H1 (cell line): ENCODE data around the gene PPP2R2B.

Source experiments
- EP300 ChIP-seq, 2 experiments: IDR thresholded peaks; 1 replicate in 1 of 2; 2 replicates in 1 of 2; pipeline ENCODE4 v1.6.1; 2011 to 2012; ENCODE audit warnings: low read depth in 2 of 2, low read length in 2 of 2, mild to moderate bottlenecking in 2 of 2, borderline replicate concordance in 1 of 2, inconsistent platforms in 1 of 2, moderate library complexity in 1 of 2
- EZH2 ChIP-seq: fragments of 200-600 bp; sonication (generic); IDR thresholded peaks from 2 replicates; pipeline ENCODE4 v1.7.1; 2012; ENCODE audit warnings: low read depth, mild to moderate bottlenecking, moderate library complexity, low read length, inconsistent platforms; ENCODE audit not compliant: severe bottlenecking
- JUN ChIP-seq: IDR thresholded peaks from 2 replicates; pipeline ENCODE4 v1.6.1; 2011; ENCODE audit warnings: low read depth, mild to moderate bottlenecking, improper control_type of control experiment, low read length
- NANOG ChIP-seq: IDR thresholded peaks from 2 replicates; pipeline ENCODE4 v1.6.1; 2011; ENCODE audit warnings: low read length, low read depth, mild to moderate bottlenecking, inconsistent platforms; ENCODE audit not compliant: insufficient read depth, poor library complexity, severe bottlenecking
- TBP ChIP-seq: IDR thresholded peaks from 2 replicates; pipeline ENCODE4 v1.6.1; 2011; ENCODE audit warnings: low read depth, low read length, improper control_type of control experiment
- TF ChIP-seq, protein P1 (sequence below), 3 experiments: IDR thresholded peaks; 1 replicate in 2 of 3; 2 replicates in 1 of 3; pipeline versions ENCODE4 v1.5.1 to v1.6.1; 2011; ENCODE audit warnings: low read length in 3 of 3, mild to moderate bottlenecking in 3 of 3, inconsistent platforms in 2 of 3, low read depth in 1 of 3, moderate library complexity in 1 of 3; ENCODE audit not compliant: insufficient read depth in 1 of 3; ENCODE audit errors: control extremely low read depth in 1 of 3
- TF ChIP-seq, protein P2 (sequence below): IDR thresholded peaks from 2 replicates; pipeline ENCODE4 v1.6.1; 2011; ENCODE audit warnings: low read depth, mild to moderate bottlenecking, low read length; ENCODE audit not compliant: insufficient read depth

DNA sequence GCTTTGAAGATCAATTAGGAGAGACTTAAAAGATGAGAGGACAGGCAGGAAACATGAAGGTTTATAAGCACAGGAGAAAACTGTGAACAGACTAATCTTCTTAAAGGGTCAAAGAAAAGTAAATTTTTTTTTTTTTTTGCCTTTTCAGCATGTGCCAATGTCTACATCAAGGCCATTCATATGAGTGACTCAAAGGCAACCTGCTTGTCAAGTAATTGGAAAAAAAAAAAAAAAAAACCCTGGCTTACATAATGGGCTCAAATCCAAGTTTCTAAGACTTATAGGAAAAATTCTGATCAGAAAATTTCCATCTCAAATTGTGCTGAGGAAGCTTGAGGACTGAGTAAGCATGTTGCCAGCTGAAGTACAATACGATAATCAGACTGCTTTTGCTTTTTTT is 15.9 kb downstream of the PPP2R2B start:
- TF ChIP-seq NANOG (no peak), JUN (no peak), TBP (no peak), EP300 (IDR thresholded peaks at IDR 0.05; ENCODE audit: borderline replicate concordance in 1 of 2, low read depth in 2 of 2, low read length in 2 of 2) (no peak), EZH2 (no peak)
- TF ChIP-seq, protein P1, sequence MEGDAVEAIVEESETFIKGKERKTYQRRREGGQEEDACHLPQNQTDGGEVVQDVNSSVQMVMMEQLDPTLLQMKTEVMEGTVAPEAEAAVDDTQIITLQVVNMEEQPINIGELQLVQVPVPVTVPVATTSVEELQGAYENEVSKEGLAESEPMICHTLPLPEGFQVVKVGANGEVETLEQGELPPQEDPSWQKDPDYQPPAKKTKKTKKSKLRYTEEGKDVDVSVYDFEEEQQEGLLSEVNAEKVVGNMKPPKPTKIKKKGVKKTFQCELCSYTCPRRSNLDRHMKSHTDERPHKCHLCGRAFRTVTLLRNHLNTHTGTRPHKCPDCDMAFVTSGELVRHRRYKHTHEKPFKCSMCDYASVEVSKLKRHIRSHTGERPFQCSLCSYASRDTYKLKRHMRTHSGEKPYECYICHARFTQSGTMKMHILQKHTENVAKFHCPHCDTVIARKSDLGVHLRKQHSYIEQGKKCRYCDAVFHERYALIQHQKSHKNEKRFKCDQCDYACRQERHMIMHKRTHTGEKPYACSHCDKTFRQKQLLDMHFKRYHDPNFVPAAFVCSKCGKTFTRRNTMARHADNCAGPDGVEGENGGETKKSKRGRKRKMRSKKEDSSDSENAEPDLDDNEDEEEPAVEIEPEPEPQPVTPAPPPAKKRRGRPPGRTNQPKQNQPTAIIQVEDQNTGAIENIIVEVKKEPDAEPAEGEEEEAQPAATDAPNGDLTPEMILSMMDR (IDR thresholded peaks at IDR 0.05; ENCODE audit: control extremely low read depth in 1 of 3, insufficient read depth in 1 of 3, low read depth in 1 of 3, low read length in 3 of 3), result no peak
- TF ChIP-seq, protein P2, sequence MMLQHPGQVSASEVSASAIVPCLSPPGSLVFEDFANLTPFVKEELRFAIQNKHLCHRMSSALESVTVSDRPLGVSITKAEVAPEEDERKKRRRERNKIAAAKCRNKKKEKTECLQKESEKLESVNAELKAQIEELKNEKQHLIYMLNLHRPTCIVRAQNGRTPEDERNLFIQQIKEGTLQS, result no peak
